HEK293 (cell line): ENCODE measurements around the gene SPPL2C.

Experiments used
- CTCF ChIP-seq: fragments of 450-650 bp; formaldehyde crosslinking; IDR thresholded peaks from 2 replicates; pipeline ENCODE4 v1.5.1; 2016; ENCODE audit warnings: missing biosample characterization, missing genetic modification characterization
- PBX3 ChIP-seq: sonication (generic); formaldehyde crosslinking; IDR thresholded peaks from 2 replicates; pipeline ENCODE4 v1.8.1; 2022; ENCODE audit warnings: mild to moderate bottlenecking, moderate library complexity, missing genetic modification reagents
- REST ChIP-seq: fragments of 450-650 bp; formaldehyde crosslinking; IDR thresholded peaks from 2 replicates; pipeline ENCODE4 v1.5.1; 2016; ENCODE audit warnings: missing biosample characterization, missing genetic modification characterization
- SCRT2 ChIP-seq: fragments of 450-650 bp; formaldehyde crosslinking; IDR thresholded peaks from 2 replicates; pipeline ENCODE4 v1.5.1; 2016; ENCODE audit warnings: missing biosample characterization, missing genetic modification characterization
- SP3 ChIP-seq: fragments of 450-650 bp; formaldehyde crosslinking; IDR thresholded peaks from 2 replicates; pipeline ENCODE4 v1.5.1; 2016; ENCODE audit warnings: missing biosample characterization, missing genetic modification characterization
- ZBTB17 ChIP-seq: fragments of 450-650 bp; formaldehyde crosslinking; IDR thresholded peaks from 2 replicates; pipeline ENCODE4 v1.5.1; 2016; ENCODE audit warnings: missing biosample characterization, missing genetic modification characterization
- ZBTB21 ChIP-seq: fragments of 450-650 bp; formaldehyde crosslinking; IDR thresholded peaks from 2 replicates; pipeline ENCODE4 v1.5.1; 2017; ENCODE audit warnings: missing biosample characterization, missing genetic modification characterization
- ZEB2 ChIP-seq: fragments of 450-650 bp; formaldehyde crosslinking; IDR thresholded peaks from 2 replicates; pipeline ENCODE4 v1.5.1; 2016; ENCODE audit warnings: missing biosample characterization, missing genetic modification characterization
- ZNF146 ChIP-seq: fragments of 450-650 bp; formaldehyde crosslinking; IDR thresholded peaks from 2 replicates; pipeline ENCODE4 v1.5.1; 2016; ENCODE audit warnings: missing biosample characterization, missing genetic modification characterization
- ZNF280C ChIP-seq: fragments of 450-650 bp; formaldehyde crosslinking; IDR thresholded peaks from 2 replicates; pipeline ENCODE4 v1.5.1; 2016; ENCODE audit warnings: missing biosample characterization, missing genetic modification characterization
- ZNF335 ChIP-seq: fragments of 450-650 bp; formaldehyde crosslinking; conservative IDR thresholded peaks from 2 replicates; pipeline ENCODE4 v1.5.1; 2016; ENCODE audit warnings: missing biosample characterization, missing genetic modification characterization
- ZNF48 ChIP-seq: fragments of 450-650 bp; formaldehyde crosslinking; IDR thresholded peaks from 2 replicates; pipeline ENCODE4 v1.5.1; 2016; ENCODE audit warnings: missing biosample characterization, missing genetic modification characterization
- ZNF530 ChIP-seq: fragments of 450-650 bp; formaldehyde crosslinking; IDR thresholded peaks from 2 replicates; pipeline ENCODE4 v1.5.1; 2016; ENCODE audit warnings: low read depth, missing biosample characterization, missing genetic modification characterization
- ZNF548 ChIP-seq: fragments of 450-650 bp; formaldehyde crosslinking; IDR thresholded peaks from 2 replicates; pipeline ENCODE4 v1.5.1; 2016; ENCODE audit warnings: missing biosample characterization, missing genetic modification characterization

GRCh38 chr17:45828582-45829133, 16.0 kb upstream of the SPPL2C start:
- TF ChIP-seq CTCF (tag by site-specific recombination) (no peak), PBX3 (no peak), SCRT2 (no peak), ZNF335 (no peak), ZEB2 (no peak), SP3 (tag by site-specific recombination) (no peak), ZNF146 (tag by site-specific recombination) (no peak), ZNF48 (no peak), ZNF530 (tag by site-specific recombination) (no peak), ZBTB21 (tag by site-specific recombination) (no peak), ZNF280C (tag by site-specific recombination) (no peak), ZBTB17 (no peak), REST (tag by site-specific recombination) (no peak), ZNF548 (tag by site-specific recombination) (no peak)
